DOHH2 (cell line): Measurements from ENCODE around the gene GALNTL6.

Source experiments
- H3F3A ChIP-seq: fragments of 200-600 bp; sonication (generic), shearing (Covaris generic); 2 replicates; pipeline ENCODE4 v1.6.0; 2016; ENCODE audit warnings: antibody characterized with exemption, mild to moderate bottlenecking; ENCODE audit not compliant: control insufficient read depth, insufficient read depth
- H3K27ac ChIP-seq: fragments of 200-600 bp; sonication (generic); 2 replicates; pipeline ENCODE4 v1.5.1; 2014; ENCODE audit warnings: low read depth, mild to moderate bottlenecking, low read length, moderate library complexity
- H3K27me3 ChIP-seq: fragments of 200-600 bp; sonication (generic); 2 replicates; pipeline ENCODE4 v1.6.1; 2014; ENCODE audit warnings: mild to moderate bottlenecking, low read length, mixed read lengths; ENCODE audit not compliant: control insufficient read depth
- H3K36me3 ChIP-seq: fragments of 200-600 bp; sonication (generic); 2 replicates; pipeline ENCODE4 v1.6.1; 2014; ENCODE audit warnings: mild to moderate bottlenecking, low read length, moderate library complexity, mixed read lengths; ENCODE audit not compliant: control insufficient read depth
- H3K4me1 ChIP-seq: fragments of 200-600 bp; sonication (generic); 2 replicates; pipeline ENCODE4 v1.6.1; 2014; ENCODE audit warnings: mild to moderate bottlenecking, low read length, mixed read lengths; ENCODE audit not compliant: control insufficient read depth
- H3K4me2 ChIP-seq: fragments of 200-600 bp; sonication (generic); 2 replicates; pipeline ENCODE4 v1.6.0; 2014; ENCODE audit warnings: mild to moderate bottlenecking, low read length, moderate library complexity
- H3K4me3 ChIP-seq: fragments of 200-600 bp; sonication (generic); 2 replicates; pipeline ENCODE4 v1.5.1; 2014; ENCODE audit warnings: mild to moderate bottlenecking, low read length, mixed read lengths
- H3K79me2 ChIP-seq: fragments of 200-600 bp; sonication (generic); 2 replicates; pipeline ENCODE4 v1.6.1; 2014; ENCODE audit warnings: mild to moderate bottlenecking, low read length, mixed read lengths; ENCODE audit not compliant: control insufficient read depth
- H3K9me2 ChIP-seq: fragments of 200-600 bp; sonication (generic); replicated peaks from 2 replicates; pipeline ENCODE4 v1.6.1; 2014; ENCODE audit warnings: mild to moderate bottlenecking, low read length, mixed read lengths; ENCODE audit not compliant: control insufficient read depth
- H3K9me3 ChIP-seq: fragments of 200-600 bp; sonication (generic); 2 replicates; pipeline ENCODE4 v1.6.1; 2014; ENCODE audit warnings: antibody characterized with exemption, low read length, mixed read lengths; ENCODE audit not compliant: control insufficient read depth, insufficient read depth
- H4K20me1 ChIP-seq: fragments of 200-600 bp; sonication (generic); 2 replicates; pipeline ENCODE4 v1.6.0; 2014; ENCODE audit warnings: low read depth, mild to moderate bottlenecking, antibody characterized with exemption, low read length, moderate library complexity; ENCODE audit not compliant: control insufficient read depth, insufficient read depth
- CTCF ChIP-seq: fragments of 200-600 bp; sonication (generic); IDR thresholded peaks from one replicate; pipeline ENCODE4 v1.5.1; 2014; ENCODE audit warnings: antibody characterized with exemption, mild to moderate bottlenecking, low read depth, low read length; ENCODE audit not compliant: poor library complexity, severe bottlenecking
- EZH2phosphoT487 ChIP-seq: fragments of 200-600 bp; sonication (generic); IDR thresholded peaks from 2 replicates; pipeline ENCODE4 v1.6.1; 2017; ENCODE audit warnings: borderline replicate concordance, mild to moderate bottlenecking, antibody characterized with exemption, low read length, moderate library complexity, mixed read lengths

Gene GALNTL6

GRCh38 chr4:172157946-172158345, 344.7 kb downstream of the GALNTL6 start:
- TF ChIP-seq CTCF (no peak), EZH2phosphoT487 (no peak)
- Histone ChIP-seq H3K36me3 (no peaks in the 10 kb centered on the region), H3K4me2 (no peak overlapping the region), H3K9me3 (no peaks in the 10 kb centered on the region), H3K27ac (no peak overlapping the region), H3K27me3 (no peaks in the 10 kb centered on the region), H3K9me2 (no peaks in the 10 kb centered on the region), H3K4me1 (no peaks in the 10 kb centered on the region), H3F3A (no peaks in the 10 kb centered on the region), H3K4me3 (no peak overlapping the region), H4K20me1 (no peaks in the 10 kb centered on the region), H3K79me2 (no peaks in the 10 kb centered on the region)

GRCh38 chr4:172163215-172163614, 350.0 kb downstream of the GALNTL6 start:
- Histone ChIP-seq H3K4me3 (no peak overlapping the region), H3K27me3 (no peaks in the 10 kb centered on the region), H3K9me3 (no peaks in the 10 kb centered on the region), H3F3A (no peaks in the 10 kb centered on the region), H3K9me2 (no peaks in the 10 kb centered on the region), H3K79me2 (no peaks in the 10 kb centered on the region), H3K36me3 (no peaks in the 10 kb centered on the region), H3K27ac (no peak overlapping the region), H3K4me1 (no peaks in the 10 kb centered on the region), H4K20me1 (no peaks in the 10 kb centered on the region), H3K4me2 (no peak overlapping the region)
- no peak for TF ChIP-seq EZH2phosphoT487

- no peaks in the 10 kb centered on the region for H3K9me2 ChIP-seq
- no peaks in the 10 kb centered on the region for H3K79me2 ChIP-seq
- no peak overlapping the region for H3K27ac ChIP-seq
- no peaks in the 10 kb centered on the region for H3K27me3 ChIP-seq
- H3K9me3 ChIP-seq = no peaks in the 10 kb centered on the region
- TF ChIP-seq CTCF (no peak), EZH2phosphoT487 (no peak)
- H3K4me3 ChIP-seq = no peak overlapping the region
- H3K4me2 ChIP-seq = no peak overlapping the region
- no peaks in the 10 kb centered on the region for H3K4me1 ChIP-seq
- H3F3A ChIP-seq = no peaks in the 10 kb centered on the region
- no peaks in the 10 kb centered on the region for H4K20me1 ChIP-seq
- H3K36me3 ChIP-seq = no peaks in the 10 kb centered on the region
Observed at GRCh38 chr4:172168888-172169287, 355.7 kb downstream of the GALNTL6 start.

- H3K4me2 ChIP-seq = no peak overlapping the region
- no peaks in the 10 kb centered on the region for H3K36me3 ChIP-seq
- H3K4me3 ChIP-seq = no peak overlapping the region
- no peaks in the 10 kb centered on the region for H3K9me3 ChIP-seq
- no peaks in the 10 kb centered on the region for H3K27me3 ChIP-seq
- H3K79me2 ChIP-seq = no peaks in the 10 kb centered on the region
- no peaks in the 10 kb centered on the region for H3F3A ChIP-seq
- no peaks in the 10 kb centered on the region for H3K9me2 ChIP-seq
- no peaks in the 10 kb centered on the region for H4K20me1 ChIP-seq
- no peaks in the 10 kb centered on the region for H3K4me1 ChIP-seq
- TF ChIP-seq CTCF (no peak), EZH2phosphoT487 (no peak)
- H3K27ac ChIP-seq = no peak overlapping the region
Observed at GRCh38 chr4:172169871-172170270, 356.7 kb downstream of the GALNTL6 start.
